GM12874 (cell line): ENCODE data around the gene FRMPD2.

Source experiments
- CTCF ChIP-seq: IDR thresholded peaks from 2 replicates; pipeline ENCODE4 v1.5.1; 2011; ENCODE audit warnings: low read depth, mild to moderate bottlenecking, control low read depth, low read length, moderate library complexity; ENCODE audit not compliant: insufficient read depth

The FRMPD2 gene

GRCh38 chr10:48227213-48227612 is 47.3 kb downstream of the FRMPD2 start:
- TF ChIP-seq CTCF: no peak

GRCh38 chr10:48224979-48225560 is 49.4 kb downstream of the FRMPD2 start:
- TF ChIP-seq CTCF: no peak

DNA sequence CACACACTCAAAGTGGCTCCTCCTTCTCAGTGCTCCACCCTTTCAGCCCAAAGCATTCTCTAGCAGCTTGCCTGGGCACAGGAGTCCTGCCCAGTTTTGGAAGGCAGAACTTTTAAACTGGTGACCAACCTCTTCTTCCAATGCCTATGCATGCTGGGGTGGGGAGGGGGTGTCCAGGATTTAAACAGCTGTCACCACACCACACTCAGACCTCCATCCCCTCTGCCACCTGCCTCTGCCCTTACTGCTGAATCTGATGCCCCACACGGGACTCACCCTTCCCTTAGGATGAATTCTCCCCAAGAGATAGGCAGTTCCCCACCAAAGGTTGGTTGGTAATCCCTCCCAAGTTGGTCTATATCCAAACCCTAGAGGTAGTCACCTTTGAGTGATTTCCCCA is 50.2 kb downstream of the FRMPD2 start:
- no peak for TF ChIP-seq CTCF

GRCh38 chr10:48221814-48222213 is 52.7 kb downstream of the FRMPD2 start:
- TF ChIP-seq CTCF: no peak

DNA sequence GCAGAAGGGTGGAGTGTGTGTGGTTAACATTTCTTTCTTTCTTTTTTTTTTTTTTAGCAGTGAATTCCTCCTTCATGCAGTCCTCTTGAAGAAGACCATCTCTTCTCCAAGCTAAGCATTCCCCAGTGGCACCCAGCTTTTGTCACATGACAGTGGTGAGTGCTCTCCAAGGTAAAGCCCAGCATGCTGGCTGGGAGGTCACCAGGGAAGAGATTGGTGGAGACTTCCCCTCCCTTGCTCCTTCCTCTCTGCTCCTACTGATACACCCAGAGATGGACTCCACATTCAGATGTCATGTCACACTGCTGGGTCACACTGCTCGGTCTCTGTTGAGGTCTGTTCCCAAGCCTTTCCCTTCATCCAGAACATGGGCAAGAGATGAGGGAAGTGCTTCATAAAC is 55.3 kb downstream of the FRMPD2 start:
- no peak for TF ChIP-seq CTCF

GRCh38 chr10:48216744-48217143 is 57.8 kb downstream of the FRMPD2 start:
- no peak for TF ChIP-seq CTCF

GRCh38 chr10:48216204-48216505 is 58.3 kb downstream of the FRMPD2 start:
- TF ChIP-seq CTCF: no peak
